ENCODE results near the gene SOX5.

SOX5 gene

GRCh38 chr12:23703051-23703450 lies 246.4 kb downstream of the SOX5 start:
- ChIA-PET POLR2A (no interaction called here), CTCF (no interaction called here)
- no peak for DNase-seq (ENCODE audit: extremely low spot score)
- TF ChIP-seq FOXK2 (IDR thresholded peaks at IDR 0.05) (no peak), HDGF (IDR thresholded peaks at IDR 0.05; ENCODE audit: borderline replicate concordance) (no peak), L3MBTL2 (conservative IDR thresholded peaks at IDR 0.05) (no peak), NFRKB (IDR thresholded peaks at IDR 0.05) (no peak), SUZ12 (IDR thresholded peaks at IDR 0.05) (no peak), SP1 (IDR thresholded peaks at IDR 0.05) (no peak), ZNF384 (IDR thresholded peaks at IDR 0.05) (no peak), CTBP1 (IDR thresholded peaks at IDR 0.05; ENCODE audit: borderline replicate concordance) (no peak), PKNOX1 (IDR thresholded peaks at IDR 0.05) (no peak), BHLHE40 (IDR thresholded peaks at IDR 0.05; ENCODE audit: borderline replicate concordance) (no peak), LEF1 (IDR thresholded peaks at IDR 0.05; ENCODE audit: borderline replicate concordance) (no peak), TARDBP (IDR thresholded peaks at IDR 0.05) (no peak), FOXM1 (IDR thresholded peaks at IDR 0.05; ENCODE audit: borderline replicate concordance) (no peak), ARNT (IDR thresholded peaks at IDR 0.05) (no peak), FOXA1 (IDR thresholded peaks at IDR 0.05) (no peak), ELF4 (IDR thresholded peaks at IDR 0.05) (no peak)

GRCh38 chr12:23699031-23699430 lies 250.4 kb downstream of the SOX5 start:
- ChIA-PET CTCF (no interaction called here), POLR2A (no interaction called here)
- TF ChIP-seq SP1 (IDR thresholded peaks at IDR 0.05) (no peak), BHLHE40 (IDR thresholded peaks at IDR 0.05; ENCODE audit: borderline replicate concordance) (no peak), ARNT (IDR thresholded peaks at IDR 0.05) (no peak), PKNOX1 (IDR thresholded peaks at IDR 0.05) (no peak), L3MBTL2 (conservative IDR thresholded peaks at IDR 0.05) (no peak), FOXK2 (IDR thresholded peaks at IDR 0.05) (no peak), NFRKB (IDR thresholded peaks at IDR 0.05) (no peak), FOXM1 (IDR thresholded peaks at IDR 0.05; ENCODE audit: borderline replicate concordance) (no peak), CTBP1 (IDR thresholded peaks at IDR 0.05; ENCODE audit: borderline replicate concordance) (no peak), TARDBP (IDR thresholded peaks at IDR 0.05) (no peak), FOXA1 (IDR thresholded peaks at IDR 0.05) (no peak), SUZ12 (IDR thresholded peaks at IDR 0.05) (no peak), HDGF (IDR thresholded peaks at IDR 0.05; ENCODE audit: borderline replicate concordance) (no peak), LEF1 (IDR thresholded peaks at IDR 0.05; ENCODE audit: borderline replicate concordance) (no peak), ZNF384 (IDR thresholded peaks at IDR 0.05) (no peak), ELF4 (IDR thresholded peaks at IDR 0.05) (no peak)
- DNase-seq (ENCODE audit: extremely low spot score), result no peak

GRCh38 chr12:23694920-23695319 lies 254.6 kb downstream of the SOX5 start:
- DNase-seq (ENCODE audit: extremely low spot score), result no peak
- ChIA-PET CTCF (no interaction called here), POLR2A (no interaction called here)
- TF ChIP-seq SP1 (IDR thresholded peaks at IDR 0.05) (no peak), LEF1 (IDR thresholded peaks at IDR 0.05; ENCODE audit: borderline replicate concordance) (no peak), FOXA1 (IDR thresholded peaks at IDR 0.05) (no peak), L3MBTL2 (conservative IDR thresholded peaks at IDR 0.05) (no peak), FOXK2 (IDR thresholded peaks at IDR 0.05) (no peak), TARDBP (IDR thresholded peaks at IDR 0.05) (no peak), HDGF (IDR thresholded peaks at IDR 0.05; ENCODE audit: borderline replicate concordance) (no peak), PKNOX1 (IDR thresholded peaks at IDR 0.05) (no peak), ELF4 (IDR thresholded peaks at IDR 0.05) (no peak), ARNT (IDR thresholded peaks at IDR 0.05) (no peak), SUZ12 (IDR thresholded peaks at IDR 0.05) (no peak)

- ChIA-PET POLR2A (no interaction called here), CTCF (no interaction called here)
- no peak for TF ChIP-seq FOXA1 (IDR thresholded peaks at IDR 0.05)
- TF ChIP-seq NFRKB (IDR thresholded peaks at IDR 0.05), result no peak
- TF ChIP-seq ELF4 (IDR thresholded peaks at IDR 0.05), result no peak
- TF ChIP-seq TARDBP (IDR thresholded peaks at IDR 0.05), result no peak
- no peak for TF ChIP-seq HDGF (IDR thresholded peaks at IDR 0.05; ENCODE audit: borderline replicate concordance)
- no peak for TF ChIP-seq ARNT (IDR thresholded peaks at IDR 0.05)
- TF ChIP-seq SP1 (IDR thresholded peaks at IDR 0.05), result no peak
- TF ChIP-seq FOXK2 (IDR thresholded peaks at IDR 0.05), result no peak
- no peak for TF ChIP-seq BHLHE40 (IDR thresholded peaks at IDR 0.05; ENCODE audit: borderline replicate concordance)
- TF ChIP-seq FOXM1 (IDR thresholded peaks at IDR 0.05; ENCODE audit: borderline replicate concordance), result no peak
- no peak for TF ChIP-seq SUZ12 (IDR thresholded peaks at IDR 0.05)
- no peak for DNase-seq (ENCODE audit: extremely low spot score)
Observed at GRCh38 chr12:23694307-23694706, 255.2 kb downstream of the SOX5 start.

- no peak for DNase-seq (ENCODE audit: extremely low spot score)
- CTCF ChIA-PET, result no interaction called here
- TF ChIP-seq L3MBTL2 (conservative IDR thresholded peaks at IDR 0.05), result no peak
- no peak for TF ChIP-seq ZNF384 (IDR thresholded peaks at IDR 0.05)
- no peak for TF ChIP-seq FOXM1 (IDR thresholded peaks at IDR 0.05; ENCODE audit: borderline replicate concordance)
- no peak for TF ChIP-seq NFRKB (IDR thresholded peaks at IDR 0.05)
- TF ChIP-seq ARNT (IDR thresholded peaks at IDR 0.05), result no peak
- no peak for TF ChIP-seq SP1 (IDR thresholded peaks at IDR 0.05)
- TF ChIP-seq BHLHE40 (IDR thresholded peaks at IDR 0.05; ENCODE audit: borderline replicate concordance), result no peak
- no peak for TF ChIP-seq TARDBP (IDR thresholded peaks at IDR 0.05)
- no peak for TF ChIP-seq HDGF (IDR thresholded peaks at IDR 0.05; ENCODE audit: borderline replicate concordance)
- no peak for TF ChIP-seq ELF4 (IDR thresholded peaks at IDR 0.05)
- TF ChIP-seq PKNOX1 (IDR thresholded peaks at IDR 0.05), result no peak
- no peak for TF ChIP-seq FOXK2 (IDR thresholded peaks at IDR 0.05)
- TF ChIP-seq CTBP1 (IDR thresholded peaks at IDR 0.05; ENCODE audit: borderline replicate concordance), result no peak
- no peak for TF ChIP-seq SUZ12 (IDR thresholded peaks at IDR 0.05)
- no peak for TF ChIP-seq LEF1 (IDR thresholded peaks at IDR 0.05; ENCODE audit: borderline replicate concordance)
- no peak for TF ChIP-seq FOXA1 (IDR thresholded peaks at IDR 0.05)
- POLR2A ChIA-PET, result no interaction called here
Observed at GRCh38 chr12:23687947-23688346, 261.5 kb downstream of the SOX5 start.
